Upper lobe of right lung (tissue), 1 donor: Measurements from ENCODE around the gene LRMDA. TPM values are rescaled to one million over a fixed set of nuclear protein-coding genes. Genes with fewer than 3 reads are reported as not detected.

ENCODE experiments used
- ATAC-seq: fragments of 200-7000 bp; cut with Tn5 transposase; one replicate; pipeline ENCODE4 v1.9.1; 2020; ENCODE audit warnings: mild to moderate bottlenecking, moderate library complexity
- DNase-seq: peaks from one replicate; pipeline ENCODE4 v3.0.0-alpha.2; 2020
- H3K27ac ChIP-seq: fragments of 200-600 bp; one replicate; pipeline ENCODE4 v1.8.0; 2022
- H3K27me3 ChIP-seq: fragments of 200-600 bp; one replicate; pipeline ENCODE4 v1.8.0; 2022; ENCODE audit warnings: mild to moderate bottlenecking
- H3K36me3 ChIP-seq: fragments of 200-600 bp; one replicate; pipeline ENCODE4 v1.8.0; 2022
- H3K4me1 ChIP-seq: fragments of 200-600 bp; one replicate; pipeline ENCODE4 v1.8.0; 2022
- H3K4me3 ChIP-seq: fragments of 200-600 bp; one replicate; pipeline ENCODE4 v1.8.0; 2022; ENCODE audit warnings: mild to moderate bottlenecking
- H3K9me3 ChIP-seq: fragments of 200-600 bp; one replicate; pipeline ENCODE4 v1.8.0; 2022
- intact Hi-C: fragments of 100-400 bp; cut with DNase I; formaldehyde crosslinking; loops from one replicate; pipeline ENCODE4 v1.11.0; 2022
- total RNA-seq: library from RNA; stranded (reverse); fragmentation: NEBNext Ultra II Directional; extraction: Animal tissue kit (Norgen Biotek cat#: 25700); gene quantifications from one replicate; pipeline ENCODE4 v1.2.1, GENCODE V29; 2021
- TF ChIP-seq, protein P1 (sequence below): fragments of 200-600 bp; IDR thresholded peaks from one replicate; pipeline ENCODE4 v1.8.0; 2022; ENCODE audit warnings: antibody characterized with exemption
- donor health status: DM: no; HTN: yes; CAD: no; lungs with severe emphysema.

Gene LRMDA
- total RNA-seq, 1 donor from 2014 or later = 20.0 TPM

DNA sequence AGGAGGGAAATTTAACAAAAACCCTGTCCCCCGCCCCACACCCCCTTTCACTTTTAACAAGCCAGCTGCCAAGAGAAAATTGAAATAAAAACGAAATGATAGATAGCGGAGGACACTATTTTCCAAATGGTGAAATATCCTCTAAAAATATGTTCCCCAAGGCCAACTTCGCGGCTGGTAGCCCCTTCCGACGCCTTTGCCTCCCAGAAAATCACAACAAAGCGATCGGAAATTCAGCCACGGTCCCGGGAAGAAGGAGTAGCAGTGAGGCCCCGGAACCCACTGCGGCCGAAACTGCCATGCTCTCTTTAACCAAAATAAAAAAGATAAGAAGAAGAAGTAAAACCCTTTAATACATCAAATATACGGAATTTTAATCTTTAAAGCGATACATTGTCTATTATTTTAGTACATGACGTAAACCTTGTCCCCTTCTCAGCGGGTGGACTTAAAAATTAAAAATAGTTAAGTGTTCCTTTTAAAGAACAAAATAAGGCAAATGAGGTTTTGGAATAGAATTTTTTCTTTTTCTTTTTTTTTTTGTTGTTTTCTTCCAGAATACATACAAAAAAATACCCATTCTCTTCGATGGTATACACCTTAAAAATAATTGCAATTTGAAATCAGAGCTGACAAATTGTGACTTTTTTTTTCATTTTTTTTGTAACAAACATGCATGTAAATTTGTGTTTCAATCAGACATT is 33.8 kb upstream of the LRMDA start:
- H3K9me3 ChIP-seq = no peaks in the 10 kb centered on the region
- peak overlapping the region; percentile 96 for H3K27ac ChIP-seq
- H3K27me3 ChIP-seq = peaks cover 11% of the 10 kb centered on the region
- DNase-seq (no peak), ATAC-seq (no peak)
- H3K4me1 ChIP-seq = peaks cover 11% of the 10 kb centered on the region
- peaks cover 8% of the 10 kb centered on the region for H3K36me3 ChIP-seq
- TF ChIP-seq, protein P1, sequence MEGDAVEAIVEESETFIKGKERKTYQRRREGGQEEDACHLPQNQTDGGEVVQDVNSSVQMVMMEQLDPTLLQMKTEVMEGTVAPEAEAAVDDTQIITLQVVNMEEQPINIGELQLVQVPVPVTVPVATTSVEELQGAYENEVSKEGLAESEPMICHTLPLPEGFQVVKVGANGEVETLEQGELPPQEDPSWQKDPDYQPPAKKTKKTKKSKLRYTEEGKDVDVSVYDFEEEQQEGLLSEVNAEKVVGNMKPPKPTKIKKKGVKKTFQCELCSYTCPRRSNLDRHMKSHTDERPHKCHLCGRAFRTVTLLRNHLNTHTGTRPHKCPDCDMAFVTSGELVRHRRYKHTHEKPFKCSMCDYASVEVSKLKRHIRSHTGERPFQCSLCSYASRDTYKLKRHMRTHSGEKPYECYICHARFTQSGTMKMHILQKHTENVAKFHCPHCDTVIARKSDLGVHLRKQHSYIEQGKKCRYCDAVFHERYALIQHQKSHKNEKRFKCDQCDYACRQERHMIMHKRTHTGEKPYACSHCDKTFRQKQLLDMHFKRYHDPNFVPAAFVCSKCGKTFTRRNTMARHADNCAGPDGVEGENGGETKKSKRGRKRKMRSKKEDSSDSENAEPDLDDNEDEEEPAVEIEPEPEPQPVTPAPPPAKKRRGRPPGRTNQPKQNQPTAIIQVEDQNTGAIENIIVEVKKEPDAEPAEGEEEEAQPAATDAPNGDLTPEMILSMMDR = no peak
- intact Hi-C loops = loop anchor here (5.0 to 10.0 kb wide), 2 partner anchors 103 to 640 kb away; no protein-coding TSS in a partner anchor
- peak overlapping the region; percentile 81 for H3K4me3 ChIP-seq

DNA sequence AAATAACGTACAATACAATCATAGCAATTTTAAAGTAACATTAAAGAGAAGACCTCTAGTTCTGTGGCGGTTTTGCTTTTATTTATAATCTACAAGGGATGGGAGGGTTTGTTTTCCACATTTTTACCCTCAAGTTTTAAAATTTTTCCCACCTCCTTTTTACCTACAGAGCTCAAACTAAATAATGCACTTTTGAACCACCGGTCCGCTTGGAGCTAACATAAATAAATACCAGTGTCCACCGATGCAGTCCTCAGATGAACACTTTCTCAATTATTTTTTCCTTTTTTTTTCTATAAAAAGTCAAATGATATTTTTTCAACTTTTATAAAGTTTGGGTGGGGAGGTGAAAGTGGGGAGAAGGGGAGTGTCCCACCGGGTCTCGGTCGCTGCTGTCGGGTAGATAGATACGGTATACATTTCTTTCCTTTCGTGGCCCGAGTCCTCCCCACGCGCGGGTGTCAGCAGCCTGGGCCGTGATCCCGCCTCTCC is 33.2 kb upstream of the LRMDA start:
- peaks cover 8% of the 10 kb centered on the region for H3K36me3 ChIP-seq
- no peaks in the 10 kb centered on the region for H3K9me3 ChIP-seq
- TF ChIP-seq, protein P1 = no peak
- no peak for DNase-seq
- no peak for ATAC-seq
- H3K4me3 ChIP-seq = peak overlapping the region; percentile 81
- peaks cover 11% of the 10 kb centered on the region for H3K27me3 ChIP-seq
- intact Hi-C loops = loop anchor here (5.0 to 10.0 kb wide), 2 partner anchors 103 to 639 kb away; no protein-coding TSS in a partner anchor
- H3K4me1 ChIP-seq = peaks cover 11% of the 10 kb centered on the region
- H3K27ac ChIP-seq = peak overlapping the region; percentile 96

DNA sequence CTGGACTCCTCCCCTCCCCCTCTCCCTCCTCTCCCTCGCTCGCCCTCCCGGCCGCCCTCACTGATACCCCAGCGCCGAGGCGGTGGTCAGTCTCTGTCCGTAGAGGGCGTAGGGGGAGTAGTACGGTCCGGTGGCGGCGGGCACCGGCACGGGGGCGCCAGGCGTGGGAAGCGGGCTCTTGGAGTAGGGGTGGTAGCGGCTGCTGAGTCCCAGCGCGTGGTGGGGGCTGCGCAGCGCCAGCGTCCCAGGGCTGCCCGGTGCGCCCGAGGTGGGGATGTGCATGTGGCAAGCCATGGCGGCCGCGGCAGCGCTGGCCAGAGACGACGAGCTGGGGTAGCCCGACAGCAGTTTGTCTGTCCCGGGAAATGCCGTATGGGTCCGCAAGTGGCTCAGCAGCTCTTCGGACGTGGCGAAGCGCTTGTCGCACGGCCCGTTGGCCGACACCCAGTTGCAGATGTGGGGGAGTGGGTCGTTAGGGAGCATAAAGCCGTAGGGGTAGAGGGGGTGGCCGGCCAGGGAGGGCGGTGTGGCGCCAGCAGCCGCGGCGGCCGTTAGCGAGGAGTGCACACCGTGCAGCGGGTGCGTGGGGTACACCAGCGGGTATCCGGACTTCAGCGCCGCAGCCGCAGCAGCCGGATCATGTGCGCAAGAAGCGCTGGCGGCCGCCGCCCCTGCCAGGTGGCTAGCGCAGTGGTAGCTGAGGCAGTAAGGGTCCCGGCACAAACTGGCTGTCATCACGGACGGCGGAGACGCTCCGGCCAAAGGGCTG is 32.5 kb upstream of the LRMDA start:
- intact Hi-C loops = loop anchor here (5.0 to 10.0 kb wide), 2 partner anchors 104 to 638 kb away; no protein-coding TSS in a partner anchor
- Histone ChIP-seq H3K27ac (peak overlapping the region; percentile 96), H3K4me1 (peaks cover 11% of the 10 kb centered on the region), H3K27me3 (peaks cover 11% of the 10 kb centered on the region), H3K9me3 (no peaks in the 10 kb centered on the region), H3K36me3 (peaks cover 8% of the 10 kb centered on the region), H3K4me3 (peak overlapping the region; percentile 81)
- DNase-seq = peak; percentile 75
- no peak for ATAC-seq
- TF ChIP-seq, protein P1 = no peak

DNA sequence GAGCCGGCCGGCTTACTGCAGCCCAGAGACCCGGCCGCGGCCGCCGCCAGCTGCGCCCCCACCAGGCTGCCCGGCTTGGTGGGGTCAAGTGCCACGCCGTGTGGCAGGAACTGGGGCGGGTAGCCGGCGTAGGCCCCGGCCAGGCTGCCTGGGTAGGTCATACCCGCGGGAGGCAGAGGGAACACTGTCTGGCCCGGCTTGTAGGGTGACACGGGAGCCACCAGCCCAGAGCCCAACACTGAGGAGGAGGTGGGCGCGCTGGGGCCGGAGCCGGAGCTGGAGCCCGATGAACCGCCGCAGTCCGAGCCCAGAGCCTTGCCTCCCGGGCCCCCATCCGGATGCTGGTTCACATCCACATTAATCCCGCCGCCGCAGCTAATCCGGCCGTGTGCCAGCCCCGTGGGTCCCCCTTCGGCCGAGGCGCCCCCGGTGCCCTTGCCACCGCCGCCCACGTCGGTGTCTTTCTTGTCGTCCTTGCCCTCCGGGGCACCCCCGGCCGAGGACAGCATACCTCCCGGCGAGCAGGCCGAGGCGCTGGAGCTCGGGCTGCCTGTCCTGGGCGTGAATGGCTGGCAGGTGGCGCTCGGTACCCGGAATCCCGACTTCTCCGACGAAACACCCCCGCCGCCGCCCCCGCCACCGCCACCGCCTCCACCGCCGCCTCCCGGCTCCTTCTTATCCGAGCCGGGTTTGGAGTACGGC is 31.8 kb upstream of the LRMDA start:
- peaks cover 17% of the 10 kb centered on the region for H3K4me1 ChIP-seq
- peak overlapping the region; percentile 81 for H3K4me3 ChIP-seq
- intact Hi-C loops = loop anchor here (5.0 to 10.0 kb wide), 2 partner anchors 105 to 638 kb away; no protein-coding TSS in a partner anchor
- H3K27ac ChIP-seq = peak overlapping the region; percentile 96
- TF ChIP-seq, protein P1 = peak; percentile 60
- H3K27me3 ChIP-seq = peaks cover 15% of the 10 kb centered on the region
- DNase-seq (peak; percentile 92), ATAC-seq (peak; percentile 28)
- no peaks in the 10 kb centered on the region for H3K9me3 ChIP-seq
- peaks cover 8% of the 10 kb centered on the region for H3K36me3 ChIP-seq

DNA sequence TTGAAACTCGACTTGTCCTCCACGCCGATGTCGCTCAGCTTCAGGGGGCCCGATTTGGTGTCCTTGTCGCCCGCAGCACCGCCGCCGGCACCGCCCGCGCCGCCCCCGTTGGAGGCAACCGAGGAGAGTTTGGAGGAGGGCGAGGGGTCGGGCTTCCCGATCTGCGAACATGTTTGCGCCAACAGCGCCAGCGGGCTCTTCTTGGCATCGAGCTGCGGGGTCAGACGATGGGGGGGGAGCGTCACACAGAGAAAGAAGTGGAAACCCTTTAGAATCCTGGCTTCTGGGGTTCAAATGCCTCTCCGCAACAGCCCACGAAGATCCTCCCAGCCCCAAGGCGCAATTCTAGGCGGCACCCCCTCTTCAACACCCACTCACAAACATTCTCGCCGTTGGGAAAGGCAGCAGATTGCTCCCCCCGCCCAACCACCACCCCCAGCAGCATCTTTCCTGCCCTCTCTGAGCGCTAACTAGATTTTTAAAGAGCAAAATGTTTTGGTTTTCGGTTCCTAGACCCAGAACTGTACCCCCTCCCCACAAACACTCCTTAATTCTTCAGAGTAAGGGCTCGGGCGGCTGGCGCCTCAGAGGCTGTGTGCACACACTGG is 31.2 kb upstream of the LRMDA start:
- peaks cover 8% of the 10 kb centered on the region for H3K36me3 ChIP-seq
- peak overlapping the region; percentile 81 for H3K4me3 ChIP-seq
- H3K9me3 ChIP-seq = no peaks in the 10 kb centered on the region
- peaks cover 17% of the 10 kb centered on the region for H3K4me1 ChIP-seq
- TF ChIP-seq, protein P1 = no peak
- peak overlapping the region; percentile 96 for H3K27ac ChIP-seq
- ATAC-seq = no peak
- peaks cover 18% of the 10 kb centered on the region for H3K27me3 ChIP-seq
- DNase-seq = no peak
- intact Hi-C loops = no loop called here
